Measurements from ENCODE around the gene UQCRC1.

Gene UQCRC1

DNA sequence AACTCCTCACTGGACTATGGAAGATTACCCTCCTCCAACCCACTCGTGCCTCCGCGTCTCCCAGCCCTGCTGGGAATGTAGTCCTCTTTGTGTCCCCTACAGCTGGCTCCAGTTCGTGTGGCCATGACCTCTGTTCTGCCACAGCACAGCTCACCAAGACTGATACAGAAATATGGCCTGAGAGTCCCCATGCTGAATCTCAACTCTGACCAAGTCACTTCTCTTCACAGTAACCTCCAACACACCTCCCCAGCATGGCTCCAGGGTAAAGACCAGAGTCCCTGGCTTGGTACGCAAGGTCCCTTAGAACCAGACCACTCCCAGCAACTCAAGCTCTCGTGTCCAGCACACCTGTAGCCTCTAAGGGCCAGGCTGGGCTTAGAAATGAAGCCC lies 12.0 kb downstream of the UQCRC1 start:
- Histone ChIP-seq H3K9me3 (replicated peaks; ENCODE audit: insufficient read depth, low read length) (no peaks in the 10 kb centered on the region), H3K9me2 (replicated peaks; ENCODE audit: insufficient read depth, low read length) (no peaks in the 10 kb centered on the region), H3K27me3 (replicated peaks; ENCODE audit: insufficient read depth, low read length) (peaks cover 22% of the 10 kb centered on the region), H4K20me1 (ENCODE audit: insufficient read depth, low read length) (no peaks in the 10 kb centered on the region), H3K4me3 (ENCODE audit: low read length) (no peak overlapping the region), H3K4me2 (ENCODE audit: low read depth, low read length) (no peak overlapping the region), H3K4me1 (ENCODE audit: low read length) (no peaks in the 10 kb centered on the region), H3F3A (ENCODE audit: insufficient read depth, low read length) (no peaks in the 10 kb centered on the region), H3K9ac (ENCODE audit: low read length) (no peak overlapping the region), H3K79me2 (ENCODE audit: low read length) (no peaks in the 10 kb centered on the region), H2AFZ (ENCODE audit: low read length) (no peak overlapping the region), H3K36me3 (replicated peaks; ENCODE audit: insufficient read depth, low read length) (no peaks in the 10 kb centered on the region), H3K27ac (ENCODE audit: low read length) (no peak overlapping the region)
- no peak for DNase-seq
- TF ChIP-seq, protein P1, sequence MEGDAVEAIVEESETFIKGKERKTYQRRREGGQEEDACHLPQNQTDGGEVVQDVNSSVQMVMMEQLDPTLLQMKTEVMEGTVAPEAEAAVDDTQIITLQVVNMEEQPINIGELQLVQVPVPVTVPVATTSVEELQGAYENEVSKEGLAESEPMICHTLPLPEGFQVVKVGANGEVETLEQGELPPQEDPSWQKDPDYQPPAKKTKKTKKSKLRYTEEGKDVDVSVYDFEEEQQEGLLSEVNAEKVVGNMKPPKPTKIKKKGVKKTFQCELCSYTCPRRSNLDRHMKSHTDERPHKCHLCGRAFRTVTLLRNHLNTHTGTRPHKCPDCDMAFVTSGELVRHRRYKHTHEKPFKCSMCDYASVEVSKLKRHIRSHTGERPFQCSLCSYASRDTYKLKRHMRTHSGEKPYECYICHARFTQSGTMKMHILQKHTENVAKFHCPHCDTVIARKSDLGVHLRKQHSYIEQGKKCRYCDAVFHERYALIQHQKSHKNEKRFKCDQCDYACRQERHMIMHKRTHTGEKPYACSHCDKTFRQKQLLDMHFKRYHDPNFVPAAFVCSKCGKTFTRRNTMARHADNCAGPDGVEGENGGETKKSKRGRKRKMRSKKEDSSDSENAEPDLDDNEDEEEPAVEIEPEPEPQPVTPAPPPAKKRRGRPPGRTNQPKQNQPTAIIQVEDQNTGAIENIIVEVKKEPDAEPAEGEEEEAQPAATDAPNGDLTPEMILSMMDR (IDR thresholded peaks at IDR 0.05; ENCODE audit: low read length), result no peak
- TF ChIP-seq EZH2phosphoT487 (IDR thresholded peaks at IDR 0.05; ENCODE audit: low read length) (no peak), EZH2 (optimal IDR thresholded peaks at IDR 0.05; ENCODE audit: low read depth, low read length) (no peak)

DNA sequence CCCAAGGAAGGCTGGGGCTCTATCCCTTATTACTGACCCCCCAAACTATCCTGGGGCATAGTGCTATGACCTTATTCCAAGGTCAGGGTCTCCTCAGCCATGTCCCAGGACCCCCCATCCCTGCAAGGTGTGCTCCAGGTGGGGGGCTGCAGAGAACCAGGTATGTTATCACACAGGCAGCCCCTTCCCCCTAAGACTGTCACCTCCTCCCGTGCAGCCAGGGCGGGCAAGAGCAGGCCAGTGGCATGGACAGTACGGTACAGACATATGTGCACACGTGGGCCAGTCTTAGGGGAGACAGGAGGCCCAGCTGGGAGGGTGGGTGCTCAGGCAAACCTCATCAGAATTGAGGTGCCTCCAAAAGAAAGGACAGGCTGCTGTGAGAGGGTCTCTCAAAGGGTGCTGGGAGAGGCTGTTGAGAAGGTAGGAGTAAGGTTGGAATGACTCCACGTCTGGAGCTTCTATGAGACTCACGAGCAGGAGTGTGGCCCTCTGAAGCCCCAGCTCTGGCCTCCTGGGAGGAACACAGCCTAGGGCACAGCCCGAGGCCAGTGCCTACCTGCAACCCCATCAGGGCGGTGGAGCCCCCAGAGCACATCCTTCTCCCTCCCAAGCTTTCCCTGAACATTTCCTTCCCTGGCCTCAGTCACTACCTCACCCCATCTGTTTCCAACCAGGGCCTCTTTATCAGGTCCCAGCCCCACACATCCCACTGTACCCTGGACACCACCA lies 12.6 kb downstream of the UQCRC1 start:
- no peak overlapping the region for H2AFZ ChIP-seq (ENCODE audit: low read length)
- H3K4me2 ChIP-seq (ENCODE audit: low read depth, low read length), result no peak overlapping the region
- H3K9me3 ChIP-seq (replicated peaks; ENCODE audit: insufficient read depth, low read length), result no peaks in the 10 kb centered on the region
- H3K9ac ChIP-seq (ENCODE audit: low read length), result no peak overlapping the region
- no peaks in the 10 kb centered on the region for H3K36me3 ChIP-seq (replicated peaks; ENCODE audit: insufficient read depth, low read length)
- no peak overlapping the region for H3K4me3 ChIP-seq (ENCODE audit: low read length)
- peaks cover 28% of the 10 kb centered on the region for H3K27me3 ChIP-seq (replicated peaks; ENCODE audit: insufficient read depth, low read length)
- H3K9me2 ChIP-seq (replicated peaks; ENCODE audit: insufficient read depth, low read length), result no peaks in the 10 kb centered on the region
- H3K79me2 ChIP-seq (ENCODE audit: low read length), result no peaks in the 10 kb centered on the region
- TF ChIP-seq, protein P1 (IDR thresholded peaks at IDR 0.05; ENCODE audit: low read length), result no peak
- TF ChIP-seq EZH2phosphoT487 (IDR thresholded peaks at IDR 0.05; ENCODE audit: low read length) (no peak), EZH2 (optimal IDR thresholded peaks at IDR 0.05; ENCODE audit: low read depth, low read length) (no peak)
- no peaks in the 10 kb centered on the region for H4K20me1 ChIP-seq (ENCODE audit: insufficient read depth, low read length)
- no peak overlapping the region for H3K27ac ChIP-seq (ENCODE audit: low read length)
- no peaks in the 10 kb centered on the region for H3F3A ChIP-seq (ENCODE audit: insufficient read depth, low read length)
- H3K4me1 ChIP-seq (ENCODE audit: low read length), result no peaks in the 10 kb centered on the region
- DNase-seq, result no peak

DNA sequence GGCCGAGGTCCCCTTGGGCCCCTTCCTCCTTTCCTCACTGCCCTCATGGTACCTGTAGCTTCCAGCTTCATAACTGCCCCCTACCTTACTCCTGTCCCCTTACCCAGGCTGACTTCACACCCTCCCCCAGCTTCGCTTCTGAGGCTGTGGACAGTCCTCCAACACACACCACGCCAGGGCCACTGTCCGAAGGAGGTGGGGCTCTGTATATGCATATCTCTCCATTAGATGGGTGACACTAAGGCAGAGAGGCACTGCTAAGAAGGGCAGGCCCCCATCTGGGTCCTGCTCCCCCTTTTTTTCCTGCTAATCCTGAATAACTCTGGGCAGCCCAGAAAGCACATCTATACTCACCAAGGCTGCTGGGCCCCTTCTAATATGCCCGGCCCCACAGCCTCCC lies 13.3 kb downstream of the UQCRC1 start:
- TF ChIP-seq EZH2 (optimal IDR thresholded peaks at IDR 0.05; ENCODE audit: low read depth, low read length) (no peak), EZH2phosphoT487 (IDR thresholded peaks at IDR 0.05; ENCODE audit: low read length) (no peak)
- TF ChIP-seq, protein P1 (IDR thresholded peaks at IDR 0.05; ENCODE audit: low read length), result no peak
- Histone ChIP-seq H4K20me1 (ENCODE audit: insufficient read depth, low read length) (no peaks in the 10 kb centered on the region), H3K4me2 (ENCODE audit: low read depth, low read length) (no peak overlapping the region), H3K4me3 (ENCODE audit: low read length) (no peak overlapping the region), H3K79me2 (ENCODE audit: low read length) (no peaks in the 10 kb centered on the region), H3K9me2 (replicated peaks; ENCODE audit: insufficient read depth, low read length) (no peaks in the 10 kb centered on the region), H2AFZ (ENCODE audit: low read length) (no peak overlapping the region), H3K9ac (ENCODE audit: low read length) (no peak overlapping the region), H3K36me3 (replicated peaks; ENCODE audit: insufficient read depth, low read length) (no peaks in the 10 kb centered on the region), H3K27me3 (replicated peaks; ENCODE audit: insufficient read depth, low read length) (peaks cover 35% of the 10 kb centered on the region), H3K27ac (ENCODE audit: low read length) (no peak overlapping the region), H3K4me1 (ENCODE audit: low read length) (no peaks in the 10 kb centered on the region), H3F3A (ENCODE audit: insufficient read depth, low read length) (no peaks in the 10 kb centered on the region), H3K9me3 (replicated peaks; ENCODE audit: insufficient read depth, low read length) (no peaks in the 10 kb centered on the region)
- no peak for DNase-seq
